ENCODE results near the gene TBX5.

Gene TBX5

GRCh38 chr12:114341635-114342034, 64.3 kb downstream of the TBX5 start:
- TF ChIP-seq POLR2AphosphoS5 (IDR thresholded peaks at IDR 0.05; ENCODE audit: low read depth, low read length) (no peak), FOXP2 (optimal IDR thresholded peaks at IDR 0.05; ENCODE audit: borderline replicate concordance, extremely low read depth, extremely low read length, insufficient read depth) (no peak), SIN3A (IDR thresholded peaks at IDR 0.05; ENCODE audit: borderline replicate concordance, insufficient read depth, low read length) (no peak)

DNA sequence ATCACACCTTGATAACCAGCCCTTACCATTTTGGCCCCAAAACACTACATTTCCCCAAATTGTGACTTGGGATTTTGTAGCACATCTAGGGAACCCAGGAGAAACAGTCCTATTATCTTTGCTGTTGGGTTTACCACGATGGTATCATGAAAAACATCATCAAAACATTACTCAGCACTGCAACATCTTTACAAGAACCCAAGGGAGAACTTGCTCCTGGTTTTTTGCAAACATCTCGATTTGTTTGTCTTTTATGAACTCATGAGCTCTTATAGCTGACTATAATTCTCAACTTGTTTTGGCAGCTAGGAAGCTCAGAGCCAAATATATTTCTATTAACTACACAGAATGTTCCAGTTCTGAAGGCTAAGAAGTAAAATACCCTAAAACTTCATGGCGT, 65.7 kb downstream of the TBX5 start:
- no peak for TF ChIP-seq TAF1 (IDR thresholded peaks at IDR 0.05; ENCODE audit: borderline replicate concordance, insufficient read depth, low read length)
- TF ChIP-seq POLR2AphosphoS5 (IDR thresholded peaks at IDR 0.05; ENCODE audit: low read depth, low read length), result no peak
- no peak for TF ChIP-seq REST (IDR thresholded peaks at IDR 0.05; ENCODE audit: insufficient read depth in 1 of 2, low read depth in 2 of 2, low read length in 2 of 2)
- no peak for TF ChIP-seq FOXP2 (optimal IDR thresholded peaks at IDR 0.05; ENCODE audit: borderline replicate concordance, extremely low read depth, extremely low read length, insufficient read depth)
- TF ChIP-seq SIN3A (IDR thresholded peaks at IDR 0.05; ENCODE audit: borderline replicate concordance, insufficient read depth, low read length), result no peak

GRCh38 chr12:114339626-114340025, 66.3 kb downstream of the TBX5 start:
- TF ChIP-seq FOXP2 (optimal IDR thresholded peaks at IDR 0.05; ENCODE audit: borderline replicate concordance, extremely low read depth, extremely low read length, insufficient read depth) (no peak), SIN3A (IDR thresholded peaks at IDR 0.05; ENCODE audit: borderline replicate concordance, insufficient read depth, low read length) (no peak), POLR2AphosphoS5 (IDR thresholded peaks at IDR 0.05; ENCODE audit: low read depth, low read length) (no peak), TAF1 (IDR thresholded peaks at IDR 0.05; ENCODE audit: borderline replicate concordance, insufficient read depth, low read length) (no peak), REST (IDR thresholded peaks at IDR 0.05; ENCODE audit: insufficient read depth in 1 of 2, low read depth in 2 of 2, low read length in 2 of 2) (no peak)

DNA sequence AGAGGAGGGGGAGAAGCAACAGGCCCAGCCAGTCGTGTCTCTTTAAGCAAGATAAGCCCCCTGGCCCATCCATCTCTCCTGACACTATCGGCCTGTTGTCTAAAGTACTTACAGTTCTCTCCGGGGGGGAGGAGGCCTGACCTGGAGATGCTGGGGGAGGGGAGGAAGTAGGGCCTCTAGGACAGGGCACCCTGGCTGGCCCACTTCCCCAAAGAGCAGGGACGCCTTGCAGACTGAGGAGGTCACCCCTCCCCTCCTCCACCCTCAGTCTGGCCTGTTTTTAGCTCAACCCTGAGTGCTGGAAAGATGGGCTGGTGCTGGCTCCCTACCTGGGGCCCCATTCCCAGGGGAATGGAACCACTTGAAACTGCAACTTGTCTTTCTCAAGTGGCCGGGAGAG, 70.3 kb downstream of the TBX5 start:
- TF ChIP-seq FOXP2 (optimal IDR thresholded peaks at IDR 0.05; ENCODE audit: borderline replicate concordance, extremely low read depth, extremely low read length, insufficient read depth) (no peak), SIN3A (IDR thresholded peaks at IDR 0.05; ENCODE audit: borderline replicate concordance, insufficient read depth, low read length) (no peak), POLR2AphosphoS5 (IDR thresholded peaks at IDR 0.05; ENCODE audit: low read depth, low read length) (no peak), REST (IDR thresholded peaks at IDR 0.05; ENCODE audit: insufficient read depth in 1 of 2, low read depth in 2 of 2, low read length in 2 of 2) (no peak), TAF1 (IDR thresholded peaks at IDR 0.05; ENCODE audit: borderline replicate concordance, insufficient read depth, low read length) (no peak)

DNA sequence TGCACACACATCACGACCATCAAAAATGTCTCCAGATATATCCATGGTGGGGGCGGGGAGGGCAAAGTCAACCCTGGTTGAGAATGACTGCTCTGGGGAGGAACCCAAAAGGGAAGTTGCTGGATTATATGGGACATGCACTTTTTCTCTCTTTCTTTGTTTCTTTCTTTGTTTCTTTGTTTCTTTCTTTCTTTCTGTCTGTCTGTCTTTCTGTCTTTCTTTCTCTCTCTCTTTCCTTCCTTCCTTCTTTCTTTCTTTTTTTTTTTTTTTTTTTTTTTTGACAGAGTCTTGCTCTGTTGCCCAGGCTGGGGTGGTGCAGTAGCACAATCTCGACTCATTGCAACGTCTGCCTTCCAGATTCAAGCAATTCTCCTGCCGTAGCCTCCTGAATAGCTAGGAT, 71.5 kb downstream of the TBX5 start:
- TF ChIP-seq FOXP2 (optimal IDR thresholded peaks at IDR 0.05; ENCODE audit: borderline replicate concordance, extremely low read depth, extremely low read length, insufficient read depth), result no peak

GRCh38 chr12:114328292-114328691, 77.7 kb downstream of the TBX5 start:
- no peak for TF ChIP-seq FOXP2 (optimal IDR thresholded peaks at IDR 0.05; ENCODE audit: borderline replicate concordance, extremely low read depth, extremely low read length, insufficient read depth)
- TF ChIP-seq REST (IDR thresholded peaks at IDR 0.05; ENCODE audit: insufficient read depth in 1 of 2, low read depth in 2 of 2, low read length in 2 of 2), result no peak
- no peak for TF ChIP-seq SIN3A (IDR thresholded peaks at IDR 0.05; ENCODE audit: borderline replicate concordance, insufficient read depth, low read length)
- TF ChIP-seq POLR2AphosphoS5 (IDR thresholded peaks at IDR 0.05; ENCODE audit: low read depth, low read length), result no peak
- no peak for TF ChIP-seq TAF1 (IDR thresholded peaks at IDR 0.05; ENCODE audit: borderline replicate concordance, insufficient read depth, low read length)

All from PFSK-1 (cell line).